Bone marrow (tissue), 2 donors: ENCODE results near the gene DDX18.
"Not testable (repeated sequence)": the region's sequence is repeated elsewhere in the genome, so short reads cannot be mapped to it uniquely, and the experiment has no call there.

Experiments
- DNase-seq, 2 donors: peaks; one replicate each; lab custom pipeline; 2025; lab: John Stamatoyannopoulos, UW

Gene DDX18

DNA sequence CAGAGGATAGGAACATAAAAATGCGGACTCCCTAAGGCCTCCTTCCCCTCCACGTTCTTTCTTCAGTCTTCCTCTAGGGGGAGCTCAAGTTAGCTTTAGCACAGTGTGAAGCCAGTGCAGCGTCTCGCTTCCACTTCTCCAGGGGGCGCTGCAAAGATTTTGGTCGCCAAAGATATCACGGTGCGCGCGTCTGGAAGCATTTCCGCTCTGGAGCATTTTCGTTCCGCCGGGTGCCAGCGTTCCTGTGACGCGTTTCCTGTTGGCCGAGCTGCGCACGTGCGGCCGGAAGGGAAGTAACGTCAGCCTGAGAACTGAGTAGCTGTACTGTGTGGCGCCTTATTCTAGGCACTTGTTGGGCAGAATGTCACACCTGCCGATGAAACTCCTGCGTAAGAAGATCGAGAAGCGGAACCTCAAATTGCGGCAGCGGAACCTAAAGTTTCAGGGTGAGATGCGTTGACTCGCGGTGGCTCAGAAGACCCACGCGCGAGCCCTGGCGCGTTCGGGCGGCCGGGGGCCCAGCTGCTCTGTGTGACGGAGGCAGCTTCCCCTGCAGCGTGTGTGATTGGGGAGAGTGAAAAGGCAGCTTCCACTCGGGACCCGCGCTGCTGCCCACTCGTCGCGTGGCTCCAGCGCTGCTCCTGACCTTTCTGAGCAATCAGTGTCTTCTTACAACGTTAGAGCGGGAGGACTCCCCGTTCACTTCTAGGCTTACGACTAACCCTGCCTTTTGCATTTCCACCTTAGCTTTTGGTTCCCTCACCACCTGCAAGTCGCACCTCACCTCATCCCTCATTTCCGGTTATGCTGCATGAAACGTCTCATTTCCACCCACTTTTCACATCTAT is at the start of gene DDX18:
Gene DDX18, plus strand, starts transcription at position 275 of the 848 bp plus-strand sequence. Its CDS starts 87 bp downstream, at position 362.
- DNase-seq = peak; percentile 82 to 99

DNA sequence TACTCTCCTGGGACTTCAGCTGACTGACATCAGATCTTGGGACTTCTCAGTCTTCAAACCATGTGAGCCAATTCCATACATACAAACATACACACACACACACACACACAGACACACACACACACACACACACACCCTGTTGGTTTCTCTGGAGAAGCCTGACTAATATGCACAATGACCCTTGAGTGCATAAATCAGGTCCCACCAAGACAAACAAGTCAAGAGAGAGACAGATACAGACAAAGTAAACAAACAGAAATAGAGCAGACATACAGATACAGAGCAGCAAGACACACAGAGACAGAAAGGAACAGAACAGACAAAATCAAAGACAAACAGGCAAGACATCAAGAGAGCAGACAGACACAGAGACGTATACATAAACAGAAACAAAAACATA is 43.8 kb upstream of the DDX18 start:
- DNase-seq = no peak

GRCh38 chr2:117771969-117772630 is 42.4 kb upstream of the DDX18 start:
- no peak for DNase-seq

DNA sequence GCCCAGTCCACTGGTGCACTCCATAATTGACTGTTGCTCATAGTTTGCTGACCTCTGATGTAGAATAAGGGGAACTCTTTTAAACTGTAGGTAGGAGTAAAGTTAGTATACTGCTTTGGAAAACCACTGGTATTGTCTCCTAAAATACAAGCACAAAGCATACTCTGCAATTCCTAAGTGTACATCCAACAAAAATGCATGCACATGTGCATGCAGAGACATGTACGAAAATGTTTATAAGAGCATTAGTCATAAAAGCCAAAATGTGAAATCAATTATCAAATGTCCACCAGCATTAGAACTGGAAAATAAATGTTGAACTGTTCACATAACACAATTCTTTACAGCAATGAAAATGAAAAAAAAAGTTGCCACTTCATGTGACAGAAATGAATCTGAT is 39.8 kb upstream of the DDX18 start:
- DNase-seq = no peak

DNA sequence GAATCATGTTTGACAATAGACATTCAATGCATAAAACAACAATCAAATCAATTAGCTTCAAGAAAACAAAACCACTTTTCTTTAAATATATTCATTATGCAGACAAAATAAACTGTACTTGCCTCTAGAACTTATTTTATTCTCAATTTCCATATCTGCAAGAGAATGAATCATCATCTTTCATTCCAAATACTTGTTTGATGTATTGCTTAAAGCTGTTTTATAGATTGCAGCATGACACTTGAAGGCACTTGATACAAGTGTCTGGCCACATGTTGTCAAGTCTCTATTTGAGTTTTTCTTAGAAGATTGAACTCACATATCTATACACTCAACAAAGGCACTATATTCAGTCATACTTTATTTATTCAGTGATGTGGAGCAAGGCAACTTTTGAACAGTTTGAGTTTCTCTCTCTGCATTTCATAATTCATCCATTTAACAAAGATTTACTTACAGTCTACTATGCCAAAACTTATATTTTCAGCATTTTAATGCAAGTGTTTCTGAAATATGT is 38.7 kb upstream of the DDX18 start:
- DNase-seq = no peak

DNA sequence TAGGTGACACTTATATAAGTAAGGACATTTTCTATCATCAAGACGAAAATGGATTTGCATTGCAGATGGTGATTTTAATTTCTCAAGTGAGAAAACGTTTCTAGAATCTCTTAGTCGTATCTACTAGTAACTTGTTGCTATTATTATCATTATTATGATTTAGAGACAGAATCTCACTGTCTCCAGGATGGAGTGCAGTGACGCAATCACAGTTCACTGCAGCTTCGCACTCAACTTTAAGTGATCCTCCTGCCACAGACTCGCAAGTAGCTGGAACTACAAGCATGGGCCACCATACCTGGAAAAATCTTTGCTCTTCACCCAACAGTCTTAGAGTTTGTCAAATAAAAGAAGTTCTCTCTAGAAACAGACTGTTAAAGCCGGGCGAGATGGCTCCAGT is 37.6 kb upstream of the DDX18 start:
- no peak for DNase-seq

GRCh38 chr2:117785740-117786139 is 28.8 kb upstream of the DDX18 start:
- no peak for DNase-seq

DNA sequence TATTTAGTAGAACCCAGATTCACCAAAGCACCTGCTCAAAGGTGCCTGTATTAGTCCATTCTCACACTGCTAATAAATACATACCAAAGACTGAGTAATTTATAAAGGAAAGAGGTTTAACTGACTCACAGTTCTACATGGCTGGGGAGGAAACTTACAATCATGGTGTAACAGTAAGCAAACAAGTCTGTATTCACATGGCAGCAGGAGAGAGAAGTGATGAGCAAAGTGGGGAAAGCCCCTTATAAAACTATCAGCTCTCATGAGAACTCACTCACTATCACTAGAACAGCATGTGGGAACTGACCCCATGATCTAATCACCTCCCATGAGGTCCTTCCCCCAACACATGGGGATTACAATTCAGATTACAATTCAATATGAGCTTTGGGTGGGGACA is 28.0 kb upstream of the DDX18 start:
- no peak for DNase-seq

DNA sequence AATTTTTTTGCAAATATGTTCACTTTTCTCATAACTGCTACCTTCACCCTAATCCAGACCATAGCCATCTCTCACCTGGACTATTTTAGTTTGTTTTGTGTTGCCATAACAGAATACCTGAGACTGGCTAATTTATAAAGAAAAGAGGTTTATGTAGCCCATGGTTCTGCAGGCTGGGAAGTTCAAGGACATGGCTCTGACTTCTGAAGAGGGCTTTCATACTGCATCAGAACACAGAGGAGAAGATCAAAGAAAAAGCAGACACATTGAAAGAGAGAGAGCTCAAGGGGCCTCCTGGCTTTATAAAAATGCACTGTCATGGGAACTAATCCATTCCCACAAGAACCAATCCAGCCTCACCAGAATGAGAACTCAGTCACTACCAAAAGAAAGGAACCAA is 25.0 kb upstream of the DDX18 start:
- no peak for DNase-seq

DNA sequence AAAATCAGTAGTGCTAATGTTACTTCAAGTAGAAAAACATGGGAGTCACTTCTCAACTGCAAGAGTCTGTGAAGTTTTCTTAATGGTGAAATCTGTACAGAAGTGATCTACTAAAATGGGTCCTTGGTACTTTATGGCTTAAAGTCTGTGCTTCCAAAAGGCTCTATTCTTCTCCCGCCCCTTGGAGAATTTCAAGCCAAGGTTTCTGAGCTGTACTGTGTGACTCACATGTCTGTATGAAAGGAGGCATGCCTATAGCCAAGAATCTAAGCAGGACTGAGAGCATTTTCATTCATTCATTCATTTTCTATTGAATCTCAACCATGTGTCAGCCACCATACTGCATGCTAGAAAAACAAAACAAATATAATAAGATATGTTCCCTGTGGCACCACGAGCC is 19.8 kb upstream of the DDX18 start:
- DNase-seq = no peak

- no peak for DNase-seq
These were observed 12.7 kb upstream of the DDX18 start for GRCh38 chr2:117801826-117802225.

- DNase-seq = not testable (repeated sequence)
These were observed 10.7 kb upstream of the DDX18 start for GRCh38 chr2:117803644-117804325.

GRCh38 chr2:117812443-117812842 is 2.0 kb upstream of the DDX18 start:
- no peak for DNase-seq

DNA sequence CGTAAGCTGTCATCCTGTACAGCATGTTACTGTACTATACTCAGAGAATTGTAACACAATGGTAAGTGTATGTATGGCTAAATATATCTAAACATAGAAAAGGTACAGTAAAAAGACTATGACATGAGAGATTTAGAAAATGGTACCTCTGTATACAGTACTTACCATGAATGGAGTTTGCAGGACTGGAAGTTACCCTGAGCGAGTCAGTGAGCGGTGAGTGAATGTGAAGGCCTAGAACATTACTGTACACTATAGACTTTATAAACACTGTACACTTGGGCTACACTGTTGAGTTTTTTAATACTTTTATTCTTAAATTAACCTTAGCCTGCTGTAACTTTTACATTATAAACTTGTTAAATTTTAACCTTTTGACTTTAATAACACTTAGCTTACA is 1.5 kb downstream of the DDX18 start:
- no peak for DNase-seq

DNA sequence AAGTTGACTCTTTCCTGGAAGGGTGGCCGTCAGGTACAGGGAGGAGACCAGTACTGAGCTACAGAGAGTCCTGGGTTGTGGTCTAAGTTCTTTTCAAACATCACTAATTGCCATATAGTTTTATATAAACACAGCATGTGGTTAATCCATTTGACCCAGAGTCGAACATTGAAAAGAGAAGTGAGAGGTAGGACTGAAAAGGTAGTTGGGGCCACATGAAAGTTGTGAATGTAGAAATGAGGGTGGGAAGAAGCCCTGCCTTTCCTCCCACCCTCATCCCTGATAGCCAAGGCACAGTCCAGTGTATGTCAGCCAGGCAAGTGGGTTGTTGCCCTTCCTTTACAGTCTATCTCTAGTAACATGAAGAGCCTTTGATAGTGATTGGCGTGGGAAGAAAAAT is 4.4 kb downstream of the DDX18 start:
- no peak for DNase-seq

DNA sequence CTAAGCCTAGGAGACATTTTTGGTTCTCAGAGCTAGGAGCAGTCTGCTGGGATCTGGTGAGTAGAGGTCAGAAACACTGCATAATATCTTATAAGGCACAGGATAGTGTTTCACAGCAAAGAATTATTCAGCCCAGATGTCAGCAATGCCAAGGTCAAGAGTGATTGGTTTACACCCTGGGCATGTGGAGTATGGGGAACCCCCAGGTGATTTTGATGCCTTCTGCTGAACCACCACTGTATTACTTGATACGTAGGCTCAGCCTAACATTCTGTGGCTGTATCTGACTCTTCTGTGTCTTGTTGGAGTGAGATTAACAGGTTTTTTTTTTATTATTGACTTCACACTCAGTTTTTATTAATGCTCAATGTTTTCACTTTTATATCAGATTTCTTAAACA is 6.0 kb downstream of the DDX18 start:
- no peak for DNase-seq

DNA sequence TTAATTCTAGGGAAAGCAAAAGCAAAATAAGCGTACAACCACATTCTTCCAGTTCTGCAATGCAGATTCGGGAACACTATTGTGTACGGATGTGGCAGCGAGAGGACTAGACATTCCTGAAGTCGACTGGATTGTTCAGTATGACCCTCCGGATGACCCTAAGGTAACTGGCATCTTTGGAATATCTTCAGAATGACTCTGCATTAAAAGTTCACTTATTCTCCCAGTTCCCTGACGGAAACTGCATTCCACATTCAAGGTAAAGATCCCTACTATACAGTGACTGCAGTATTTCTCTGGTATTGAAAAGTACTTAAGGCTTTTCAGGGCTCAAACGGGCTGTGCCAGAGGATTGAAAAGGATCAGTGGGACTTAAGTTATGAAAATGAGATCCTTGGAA is 10.9 kb downstream of the DDX18 start:
- no peak for DNase-seq

DNA sequence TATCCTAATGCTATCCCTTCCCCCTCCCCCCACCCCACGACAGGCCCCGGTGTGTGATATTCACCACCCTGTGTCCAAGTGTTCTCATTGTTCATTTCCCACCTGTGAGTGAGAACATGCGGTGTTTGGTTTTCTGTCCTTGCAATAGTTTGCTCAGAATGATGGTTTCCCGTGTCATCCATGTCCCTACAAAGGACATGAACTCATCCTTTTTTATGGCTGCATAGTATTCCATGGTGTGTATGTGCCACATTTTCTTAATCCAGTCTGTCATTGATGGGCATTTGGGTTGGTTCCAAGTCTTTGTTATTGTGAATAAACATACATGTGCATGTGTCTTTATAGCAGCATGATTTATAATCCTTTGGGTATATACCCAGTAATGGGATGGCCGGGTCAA is 13.0 kb downstream of the DDX18 start:
- not testable (repeated sequence) for DNase-seq

- DNase-seq = no peak
These were observed 14.4 kb downstream of the DDX18 start for GRCh38 chr2:117828870-117829269.

- no peak for DNase-seq
These were observed 17.8 kb downstream of the DDX18 start for GRCh38 chr2:117832332-117832731.

- no peak for DNase-seq
These were observed 18.6 kb downstream of the DDX18 start for GRCh38 chr2:117832905-117833613.

GRCh38 chr2:117833911-117834310 is 19.4 kb downstream of the DDX18 start:
- DNase-seq = no peak
